Dendritic cell treated with granulocyte-macrophage colony-stimulating factor and Interleukin-4, amounts not matched to agents 40 ng/mL and 50 ng/mL, for 4 days (primary cell): ENCODE data around the gene FLYWCH2.
"Not testable (repeated sequence)": the region's sequence is repeated elsewhere in the genome, so short reads cannot be mapped to it uniquely, and the experiment has no call there.

ENCODE experiments used
- H3K27ac Mint-ChIP-seq: one replicate; pipeline ENCODE4 v1.8.0; 2022; ENCODE audit warnings: mild to moderate bottlenecking, mixed read lengths
- H3K27me3 Mint-ChIP-seq: one replicate; pipeline ENCODE4 v1.8.0; 2022; ENCODE audit warnings: mild to moderate bottlenecking, mixed read lengths
- H3K36me3 Mint-ChIP-seq: one replicate; pipeline ENCODE4 v1.8.0; 2022; ENCODE audit warnings: low read depth, mixed read lengths
- H3K4me1 Mint-ChIP-seq: one replicate; pipeline ENCODE4 v1.8.0; 2022; ENCODE audit warnings: low read depth, mixed read lengths
- H3K4me3 Mint-ChIP-seq: one replicate; pipeline ENCODE4 v1.8.0; 2022; ENCODE audit warnings: mild to moderate bottlenecking, moderate library complexity, mixed read lengths
- H3K9me3 Mint-ChIP-seq: one replicate; pipeline ENCODE4 v1.8.0; 2022; ENCODE audit warnings: mixed read lengths
- intact Hi-C: fragments of 100-400 bp; cut with micrococcal nuclease; formaldehyde crosslinking; loops from one replicate; pipeline ENCODE4 v1.15.0; 2022

Gene FLYWCH2

GRCh38 chr16:2905988-2906387 is 23.0 kb downstream of the FLYWCH2 start:
- H3K27me3 Mint-ChIP-seq, result peaks cover 4% of the 10 kb centered on the region
- peak overlapping the region; percentile 82 for H3K27ac Mint-ChIP-seq
- H3K9me3 Mint-ChIP-seq, result no peaks in the 10 kb centered on the region
- peaks cover 8% of the 10 kb centered on the region for H3K36me3 Mint-ChIP-seq
- peak overlapping the region; percentile 14 for H3K4me3 Mint-ChIP-seq
- H3K4me1 Mint-ChIP-seq, result peaks cover 27% of the 10 kb centered on the region
- intact Hi-C loops, result loop anchor here (2.0 kb wide), 1 partner anchor 23 kb away; the partner anchor contains the start of gene FLYWCH2

GRCh38 chr16:2907084-2907753 is 24.2 kb downstream of the FLYWCH2 start:
- H3K36me3 Mint-ChIP-seq, H3K9me3 Mint-ChIP-seq, H3K4me3 Mint-ChIP-seq, H3K27me3 Mint-ChIP-seq, intact Hi-C loops: not testable (repeated sequence)
- peaks cover 33% of the 10 kb centered on the region for H3K4me1 Mint-ChIP-seq
- peak overlapping the region; percentile 82 for H3K27ac Mint-ChIP-seq

- Mint-ChIP-seq H3K36me3 (peaks cover 26% of the 10 kb centered on the region), H3K4me1 (peaks cover 41% of the 10 kb centered on the region), H3K27ac (no peak overlapping the region), H3K27me3 (peaks cover 4% of the 10 kb centered on the region), H3K9me3 (no peaks in the 10 kb centered on the region), H3K4me3 (no peak overlapping the region)
- intact Hi-C loops, result loop anchor here (10.0 kb wide), 1 partner anchor 156 kb away; the partner anchor contains the start of gene SRRM2
These were observed 27.5 kb downstream of the FLYWCH2 start for GRCh38 chr16:2910441-2910969.

- peak within 1 kb of the TSS; percentile 92 for H3K4me3 Mint-ChIP-seq
- peak within 1 kb of the TSS; percentile 86 for H3K27ac Mint-ChIP-seq
- peaks cover 33% of the 10 kb centered on the region for H3K36me3 Mint-ChIP-seq
- peaks cover 4% of the 10 kb centered on the region for H3K27me3 Mint-ChIP-seq
- no peaks in the 10 kb centered on the region for H3K9me3 Mint-ChIP-seq
- H3K4me1 Mint-ChIP-seq, result peaks cover 40% of the 10 kb centered on the region
- intact Hi-C loops, result loop anchor here (10.0 kb wide), 1 partner anchor 157 kb away; the partner anchor contains the start of gene SRRM2
These were observed 28.8 kb downstream of the FLYWCH2 start, which contains the start of gene FLYWCH1 for GRCh38 chr16:2911638-2912329. TSS of gene FLYWCH1 (plus strand) at chr16:2911931. CDS start at chr16:2929686, 17,755 bp downstream.

- peaks cover 38% of the 10 kb centered on the region for H3K36me3 Mint-ChIP-seq
- peak overlapping the region; percentile 86 for H3K27ac Mint-ChIP-seq
- no peaks in the 10 kb centered on the region for H3K9me3 Mint-ChIP-seq
- H3K4me1 Mint-ChIP-seq, result peaks cover 32% of the 10 kb centered on the region
- H3K4me3 Mint-ChIP-seq, result peak overlapping the region; percentile 92
- intact Hi-C loops, result loop anchor here (10.0 kb wide), 1 partner anchor 158 kb away; the partner anchor contains the start of gene SRRM2
- peaks cover 4% of the 10 kb centered on the region for H3K27me3 Mint-ChIP-seq
These were observed 29.6 kb downstream of the FLYWCH2 start for GRCh38 chr16:2912330-2913199.

GRCh38 chr16:2913603-2914002 is 30.6 kb downstream of the FLYWCH2 start:
- Mint-ChIP-seq H3K4me3 (no peak overlapping the region), H3K36me3 (peaks cover 48% of the 10 kb centered on the region), H3K9me3 (no peaks in the 10 kb centered on the region), H3K27ac (no peak overlapping the region), H3K4me1 (peaks cover 32% of the 10 kb centered on the region), H3K27me3 (peaks cover 4% of the 10 kb centered on the region)
- intact Hi-C loops, result loop anchor here (10.0 kb wide), 1 partner anchor 159 kb away; the partner anchor contains the start of gene SRRM2

- Mint-ChIP-seq H3K27me3 (peaks cover 3% of the 10 kb centered on the region), H3K4me3 (no peak overlapping the region), H3K36me3 (peaks cover 54% of the 10 kb centered on the region), H3K9me3 (no peaks in the 10 kb centered on the region), H3K27ac (no peak overlapping the region), H3K4me1 (peaks cover 37% of the 10 kb centered on the region)
- intact Hi-C loops, result loop anchor here (10.0 kb wide), 1 partner anchor 159 kb away; the partner anchor contains the start of gene SRRM2
These were observed 31.2 kb downstream of the FLYWCH2 start for GRCh38 chr16:2914233-2914632.

- H3K4me1 Mint-ChIP-seq, result peaks cover 44% of the 10 kb centered on the region
- no peaks in the 10 kb centered on the region for H3K9me3 Mint-ChIP-seq
- peak overlapping the region; percentile 30 for H3K4me3 Mint-ChIP-seq
- intact Hi-C loops, result loop anchor here (10.0 kb wide), 1 partner anchor 161 kb away; the partner anchor contains the start of gene SRRM2
- H3K27me3 Mint-ChIP-seq, result no peaks in the 10 kb centered on the region
- peak overlapping the region; percentile 86 for H3K27ac Mint-ChIP-seq
- peaks cover 62% of the 10 kb centered on the region for H3K36me3 Mint-ChIP-seq
These were observed 32.3 kb downstream of the FLYWCH2 start for GRCh38 chr16:2915196-2915929.

- H3K4me3 Mint-ChIP-seq, result no peak overlapping the region
- peaks cover 25% of the 10 kb centered on the region for H3K4me1 Mint-ChIP-seq
- intact Hi-C loops, result loop anchor here (1.0 to 10.0 kb wide), 4 partner anchors 15 to 165 kb away; partner anchors contain the start of gene SRRM2
- H3K9me3 Mint-ChIP-seq, result no peaks in the 10 kb centered on the region
- H3K36me3 Mint-ChIP-seq, result peaks cover 69% of the 10 kb centered on the region
- no peaks in the 10 kb centered on the region for H3K27me3 Mint-ChIP-seq
- peak overlapping the region; percentile 34 for H3K27ac Mint-ChIP-seq
These were observed 36.7 kb downstream of the FLYWCH2 start for GRCh38 chr16:2919511-2920255.

- H3K36me3 Mint-ChIP-seq, result peaks cover 54% of the 10 kb centered on the region
- no peak overlapping the region for H3K27ac Mint-ChIP-seq
- intact Hi-C loops, result no loop called here
- no peaks in the 10 kb centered on the region for H3K27me3 Mint-ChIP-seq
- peaks cover 21% of the 10 kb centered on the region for H3K4me1 Mint-ChIP-seq
- no peaks in the 10 kb centered on the region for H3K9me3 Mint-ChIP-seq
- no peak overlapping the region for H3K4me3 Mint-ChIP-seq
These were observed 40.5 kb downstream of the FLYWCH2 start for GRCh38 chr16:2923481-2923880.

GRCh38 chr16:2924901-2925755 is 42.1 kb downstream of the FLYWCH2 start:
- H3K27me3 Mint-ChIP-seq, result no peaks in the 10 kb centered on the region
- H3K36me3 Mint-ChIP-seq, result peaks cover 55% of the 10 kb centered on the region
- no peak overlapping the region for H3K27ac Mint-ChIP-seq
- peaks cover 8% of the 10 kb centered on the region for H3K4me1 Mint-ChIP-seq
- intact Hi-C loops, result no loop called here
- no peaks in the 10 kb centered on the region for H3K9me3 Mint-ChIP-seq
- no peak overlapping the region for H3K4me3 Mint-ChIP-seq
